GM12874 (cell line): Measurements from ENCODE around the gene P2RY8.

Source experiments
- TF ChIP-seq, protein P1 (sequence below): IDR thresholded peaks from 2 replicates; pipeline ENCODE4 v1.5.1; 2011; ENCODE audit warnings: low read depth, mild to moderate bottlenecking, control low read depth, low read length, moderate library complexity; ENCODE audit not compliant: insufficient read depth

P2RY8 gene

DNA sequence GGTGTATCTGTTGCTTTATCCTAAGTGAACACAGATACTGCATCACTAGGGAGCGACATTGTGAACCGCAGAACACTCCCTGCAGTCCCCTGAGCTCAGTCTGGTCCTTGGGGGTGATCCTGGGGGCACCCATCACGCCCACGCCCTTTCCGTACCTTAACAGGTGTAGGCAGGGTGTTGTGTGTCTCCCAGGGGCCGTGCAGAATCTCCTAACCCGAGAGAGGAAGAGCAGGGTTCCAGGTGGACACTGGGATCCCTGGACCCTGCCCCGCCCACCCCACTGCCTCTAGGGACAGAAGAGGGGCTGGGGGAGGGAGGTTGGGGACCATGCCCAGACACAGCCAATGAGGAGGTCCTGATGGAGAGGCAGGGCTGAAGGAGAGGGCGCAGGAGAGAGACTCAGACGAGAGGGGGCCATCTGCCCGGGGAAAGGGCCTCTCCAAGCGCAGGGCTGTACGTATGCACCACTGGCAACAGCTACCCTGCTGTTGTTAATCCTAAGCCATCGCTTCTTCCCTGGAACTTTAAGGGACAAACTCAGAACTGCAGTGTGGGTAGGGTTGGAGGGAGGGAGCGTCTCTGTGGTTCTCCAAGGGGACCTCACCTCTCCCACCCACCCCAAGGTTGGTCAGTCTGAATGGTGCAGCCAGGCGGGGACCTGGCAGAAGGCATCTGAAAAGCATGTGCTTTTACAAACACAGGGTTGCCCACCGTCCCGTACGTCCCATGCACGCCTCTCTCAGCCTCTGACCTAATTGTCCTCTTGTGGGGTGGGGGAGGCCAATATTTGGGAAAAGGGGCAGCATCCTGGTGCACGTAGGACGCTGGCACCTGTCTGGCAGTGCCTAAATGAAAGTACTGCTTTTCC, 2.5 kb downstream of the P2RY8 start:
- TF ChIP-seq, protein P1, sequence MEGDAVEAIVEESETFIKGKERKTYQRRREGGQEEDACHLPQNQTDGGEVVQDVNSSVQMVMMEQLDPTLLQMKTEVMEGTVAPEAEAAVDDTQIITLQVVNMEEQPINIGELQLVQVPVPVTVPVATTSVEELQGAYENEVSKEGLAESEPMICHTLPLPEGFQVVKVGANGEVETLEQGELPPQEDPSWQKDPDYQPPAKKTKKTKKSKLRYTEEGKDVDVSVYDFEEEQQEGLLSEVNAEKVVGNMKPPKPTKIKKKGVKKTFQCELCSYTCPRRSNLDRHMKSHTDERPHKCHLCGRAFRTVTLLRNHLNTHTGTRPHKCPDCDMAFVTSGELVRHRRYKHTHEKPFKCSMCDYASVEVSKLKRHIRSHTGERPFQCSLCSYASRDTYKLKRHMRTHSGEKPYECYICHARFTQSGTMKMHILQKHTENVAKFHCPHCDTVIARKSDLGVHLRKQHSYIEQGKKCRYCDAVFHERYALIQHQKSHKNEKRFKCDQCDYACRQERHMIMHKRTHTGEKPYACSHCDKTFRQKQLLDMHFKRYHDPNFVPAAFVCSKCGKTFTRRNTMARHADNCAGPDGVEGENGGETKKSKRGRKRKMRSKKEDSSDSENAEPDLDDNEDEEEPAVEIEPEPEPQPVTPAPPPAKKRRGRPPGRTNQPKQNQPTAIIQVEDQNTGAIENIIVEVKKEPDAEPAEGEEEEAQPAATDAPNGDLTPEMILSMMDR = no peak

GRCh38 chrX:1533058-1533457, 3.9 kb downstream of the P2RY8 start:
- TF ChIP-seq, protein P1 = no peak

- TF ChIP-seq, protein P1 = no peak
Observed at GRCh38 chrX:1531096-1531890, 5.7 kb downstream of the P2RY8 start.

DNA sequence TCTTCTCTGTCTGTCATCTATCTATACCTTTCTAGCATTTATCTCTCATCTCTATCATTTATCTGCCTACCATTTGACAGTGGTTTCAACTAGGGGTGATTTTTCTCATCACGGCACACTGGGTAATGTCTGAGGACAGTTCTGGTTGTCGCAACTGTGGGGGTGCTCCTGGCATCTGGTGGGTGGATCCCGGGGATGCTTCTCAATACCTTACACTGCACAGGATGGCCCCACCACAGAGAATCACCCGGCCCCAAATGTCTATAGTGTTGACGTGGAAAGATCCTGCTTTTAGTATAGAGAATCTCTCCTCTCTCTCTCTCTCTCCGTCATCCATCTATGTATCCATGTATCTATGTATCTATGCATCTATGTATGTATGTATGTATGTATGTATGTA, 7.2 kb downstream of the P2RY8 start:
- TF ChIP-seq, protein P1 = no peak

- TF ChIP-seq, protein P1 = no peak
Observed at GRCh38 chrX:1529328-1529727, 7.7 kb downstream of the P2RY8 start.

GRCh38 chrX:1528884-1529203, 8.1 kb downstream of the P2RY8 start:
- TF ChIP-seq, protein P1 = no peak

- TF ChIP-seq, protein P1 = no peak
Observed at GRCh38 chrX:1528186-1528883, 8.7 kb downstream of the P2RY8 start.
